GM18868 (cell line): Measurements from ENCODE around the gene IL17REL.

ENCODE experiments used
- ATAC-seq: cut with Tn5 transposase; IDR thresholded peaks from one replicate; pipeline ENCODE4 v1.9.1; 2021; ENCODE audit warnings: mild to moderate bottlenecking, moderate library complexity; ENCODE audit not compliant: unreplicated experiment

The IL17REL gene

DNA sequence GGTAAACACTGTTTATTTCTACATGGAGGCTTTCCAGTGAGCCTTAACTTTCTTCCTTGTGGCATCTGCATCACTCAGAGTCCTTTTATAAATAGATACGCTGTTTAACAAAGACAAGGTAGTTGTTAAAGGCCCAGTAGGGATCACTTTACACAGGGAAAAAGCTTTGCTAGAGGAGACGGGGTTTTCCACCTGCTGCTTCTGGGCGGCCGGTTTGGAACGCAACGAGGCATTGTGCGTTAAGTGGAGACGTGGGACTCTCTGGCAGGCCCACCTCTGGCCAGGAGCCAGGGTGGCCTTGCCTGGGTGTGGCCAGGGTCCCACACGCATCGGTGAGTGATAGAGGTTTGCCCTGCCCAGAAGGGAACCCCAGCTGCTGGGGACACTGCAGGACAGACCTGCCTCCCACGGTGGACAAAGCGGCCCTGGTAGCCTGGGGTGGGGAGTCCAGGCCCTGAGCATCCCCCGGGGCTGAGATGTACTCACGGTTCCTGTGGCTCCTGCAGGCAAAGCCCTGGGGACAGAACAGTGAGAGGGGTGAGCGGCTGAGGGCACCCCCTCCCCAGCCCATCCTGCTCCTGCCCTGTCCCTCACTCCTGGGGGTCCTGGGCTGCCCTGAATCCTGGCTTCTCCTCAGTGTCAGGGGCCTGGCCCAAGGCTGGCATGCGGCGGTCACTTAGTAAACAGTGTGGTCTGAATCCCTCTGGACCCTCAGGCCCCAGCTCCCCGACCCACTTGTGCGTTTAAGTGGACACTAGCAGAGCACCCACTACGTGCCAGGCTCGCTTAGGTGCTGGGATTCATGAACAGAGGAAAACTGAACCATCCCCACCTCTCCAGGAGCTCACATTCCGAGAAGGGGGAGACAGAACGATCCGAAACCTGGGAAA lies 4.2 kb downstream of the IL17REL start:
- ATAC-seq: no peak

DNA sequence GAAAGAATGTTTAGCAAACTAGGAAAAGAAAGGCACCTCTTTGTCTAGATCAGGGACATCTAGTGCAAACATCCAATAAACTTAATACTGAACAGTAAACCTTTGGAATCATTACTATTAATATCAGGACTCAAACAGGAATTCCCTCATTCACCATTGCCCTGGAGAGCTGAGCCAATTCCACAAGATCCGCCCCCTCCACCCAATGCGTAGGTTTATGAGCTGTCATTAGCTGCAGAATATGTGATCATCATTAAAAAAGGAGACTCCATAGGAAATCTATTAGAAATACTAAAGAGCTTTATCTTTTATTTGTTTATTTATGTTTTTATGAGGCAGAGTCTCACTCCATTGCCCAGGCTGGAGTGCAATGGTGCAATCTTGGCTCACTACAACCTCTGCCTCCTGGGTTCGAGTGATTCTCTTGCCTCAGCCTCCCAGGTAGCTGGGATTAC lies 5.5 kb downstream of the IL17REL start:
- no peak for ATAC-seq

DNA sequence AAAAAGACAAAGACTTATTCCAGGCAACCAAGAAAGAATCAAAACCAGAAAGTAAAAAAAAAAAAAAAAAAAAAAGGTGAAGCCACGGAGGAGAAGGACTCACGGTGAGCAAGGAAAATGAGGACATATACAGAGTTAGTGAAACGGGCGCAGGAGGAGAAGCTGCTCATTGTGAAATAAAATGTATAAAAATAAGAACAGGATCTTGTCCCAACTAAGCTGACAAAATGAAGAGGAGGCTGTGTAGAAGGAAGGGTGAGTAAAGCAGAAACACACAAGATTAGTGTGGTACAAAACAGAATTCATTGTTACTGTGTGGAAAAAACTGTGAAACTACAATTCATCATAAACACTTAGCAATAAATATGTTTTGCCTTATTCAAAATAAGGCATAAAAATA lies 7.6 kb downstream of the IL17REL start:
- no peak for ATAC-seq

DNA sequence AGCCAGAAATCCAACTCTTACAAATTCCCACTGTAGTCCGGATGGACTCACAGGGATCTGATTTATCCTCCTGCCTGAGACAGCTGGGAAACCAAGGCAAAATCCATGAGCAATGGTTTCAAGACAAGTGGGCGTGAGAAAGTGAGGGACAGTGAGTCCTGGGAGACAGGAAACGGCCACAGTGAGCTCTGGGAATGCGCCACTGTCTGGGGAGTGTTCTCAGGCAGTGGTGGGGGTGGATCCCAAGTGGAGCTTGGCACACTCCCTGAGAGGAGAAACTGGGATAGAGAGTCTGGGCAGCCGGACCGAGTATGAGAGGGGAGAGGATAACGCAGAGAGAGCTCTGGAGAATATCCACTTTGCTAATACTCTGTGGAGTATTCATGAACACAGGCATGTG lies 9.8 kb downstream of the IL17REL start:
- no peak for ATAC-seq

DNA sequence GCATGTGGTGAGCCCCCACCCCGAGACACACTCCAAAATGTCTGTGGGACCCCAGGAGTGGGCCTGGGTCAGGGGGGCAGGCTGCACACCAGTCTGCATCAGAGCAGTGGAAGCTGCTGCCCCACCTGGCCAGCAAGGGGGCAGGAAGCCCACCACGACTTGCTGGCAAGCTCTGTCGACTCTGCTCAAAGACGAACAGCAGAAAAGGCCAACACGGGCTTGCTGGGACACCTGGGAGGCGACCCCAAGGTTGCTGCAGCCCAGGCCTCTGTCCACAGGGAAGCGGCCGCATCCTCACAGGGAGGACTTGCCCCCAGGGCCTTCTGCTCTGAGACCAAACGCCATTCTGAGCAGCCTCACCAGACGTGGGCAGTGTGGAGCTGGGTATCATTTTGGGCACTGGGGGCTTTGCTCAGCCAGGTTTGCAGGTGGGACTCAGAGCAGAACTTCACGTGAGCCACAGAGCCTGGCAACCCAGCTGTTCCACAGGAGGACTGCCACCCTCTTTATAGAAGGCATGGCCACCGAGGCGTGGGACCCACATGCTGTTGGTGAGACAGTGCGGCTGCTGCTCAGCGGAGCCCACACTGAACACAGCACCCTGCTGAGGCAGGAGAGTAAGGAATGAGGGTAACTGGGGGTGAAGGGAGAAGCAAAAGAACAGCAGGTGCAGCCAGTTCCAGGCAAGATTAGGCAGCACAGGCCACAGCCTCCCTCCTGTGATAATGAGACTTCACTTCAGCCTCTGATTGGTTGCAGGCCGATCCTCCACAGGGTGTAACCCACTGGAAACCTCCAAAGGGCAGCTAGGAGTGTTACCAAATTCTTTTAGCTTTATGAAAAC lies 11.0 kb downstream of the IL17REL start:
- ATAC-seq: no peak

DNA sequence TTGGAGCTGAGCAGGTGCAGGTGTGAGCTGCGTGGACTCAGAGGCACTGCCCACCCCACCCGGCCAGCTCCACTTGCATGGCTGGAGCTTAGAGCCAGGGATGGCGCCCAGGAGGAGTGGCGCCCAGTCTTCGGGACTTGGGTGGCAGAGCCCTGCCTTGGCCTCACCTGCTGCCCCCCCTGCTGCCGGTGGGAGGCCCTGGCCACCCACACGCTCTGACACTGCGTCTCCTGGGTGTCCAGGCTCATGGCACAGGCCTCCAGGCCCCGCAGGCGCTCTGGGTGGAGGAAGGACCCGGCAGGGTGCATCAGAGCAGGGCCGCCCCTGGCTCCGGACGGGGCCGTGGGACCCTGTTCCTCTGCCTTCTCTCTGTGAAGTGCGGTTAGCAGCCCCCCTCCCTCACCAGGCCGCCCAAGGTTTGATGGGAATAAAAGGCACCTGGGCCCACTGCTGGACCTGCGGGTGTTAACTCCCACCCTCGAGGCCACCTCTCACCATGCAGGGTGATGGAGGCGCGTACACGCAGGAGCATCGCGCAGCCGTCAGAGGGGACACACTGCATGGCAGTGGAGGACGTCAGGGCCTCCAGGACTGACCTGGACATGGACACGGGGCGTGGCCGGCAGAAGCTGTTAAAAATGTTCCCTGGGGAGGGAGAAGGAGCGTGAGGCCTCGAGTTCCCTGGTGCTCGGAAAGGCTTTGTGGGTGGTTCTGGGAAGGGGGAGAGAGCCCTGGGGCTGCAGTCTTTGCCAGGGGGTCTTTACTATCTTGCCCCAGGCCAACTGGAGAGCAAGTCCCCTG lies 11.8 kb downstream of the IL17REL start:
- no peak for ATAC-seq

DNA sequence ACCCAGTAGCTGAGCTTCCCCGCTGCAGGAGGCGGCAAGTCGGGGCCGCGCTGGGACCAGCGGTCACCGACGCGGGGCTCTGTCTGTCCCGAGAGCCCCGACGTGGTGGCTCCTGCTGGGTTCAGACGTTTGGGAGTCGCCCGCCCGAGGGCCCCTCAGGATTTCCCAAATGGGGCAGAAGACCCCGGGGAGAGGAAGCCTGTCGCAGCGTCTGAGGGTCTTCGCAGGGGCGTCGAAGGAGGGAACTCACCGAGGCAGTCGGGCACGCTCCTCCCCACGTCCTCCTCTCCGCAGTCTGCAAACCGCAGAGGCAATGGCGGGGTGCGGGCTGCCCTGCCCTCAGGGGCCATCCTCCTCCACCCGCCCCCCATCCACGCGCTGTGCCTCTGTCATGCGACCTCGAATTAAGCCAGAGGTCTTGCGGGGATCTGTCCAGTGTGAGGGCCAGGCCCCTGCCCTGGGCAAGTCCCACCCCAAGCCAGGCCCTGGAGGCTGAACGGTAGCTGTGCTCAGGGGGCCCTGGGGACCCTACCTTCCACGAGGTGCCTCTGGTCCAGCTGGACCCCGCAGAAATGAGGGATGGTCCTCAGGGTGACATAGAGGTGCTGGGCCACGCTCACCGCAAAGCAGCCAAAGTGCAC lies 12.5 kb downstream of the IL17REL start:
- ATAC-seq: no peak

DNA sequence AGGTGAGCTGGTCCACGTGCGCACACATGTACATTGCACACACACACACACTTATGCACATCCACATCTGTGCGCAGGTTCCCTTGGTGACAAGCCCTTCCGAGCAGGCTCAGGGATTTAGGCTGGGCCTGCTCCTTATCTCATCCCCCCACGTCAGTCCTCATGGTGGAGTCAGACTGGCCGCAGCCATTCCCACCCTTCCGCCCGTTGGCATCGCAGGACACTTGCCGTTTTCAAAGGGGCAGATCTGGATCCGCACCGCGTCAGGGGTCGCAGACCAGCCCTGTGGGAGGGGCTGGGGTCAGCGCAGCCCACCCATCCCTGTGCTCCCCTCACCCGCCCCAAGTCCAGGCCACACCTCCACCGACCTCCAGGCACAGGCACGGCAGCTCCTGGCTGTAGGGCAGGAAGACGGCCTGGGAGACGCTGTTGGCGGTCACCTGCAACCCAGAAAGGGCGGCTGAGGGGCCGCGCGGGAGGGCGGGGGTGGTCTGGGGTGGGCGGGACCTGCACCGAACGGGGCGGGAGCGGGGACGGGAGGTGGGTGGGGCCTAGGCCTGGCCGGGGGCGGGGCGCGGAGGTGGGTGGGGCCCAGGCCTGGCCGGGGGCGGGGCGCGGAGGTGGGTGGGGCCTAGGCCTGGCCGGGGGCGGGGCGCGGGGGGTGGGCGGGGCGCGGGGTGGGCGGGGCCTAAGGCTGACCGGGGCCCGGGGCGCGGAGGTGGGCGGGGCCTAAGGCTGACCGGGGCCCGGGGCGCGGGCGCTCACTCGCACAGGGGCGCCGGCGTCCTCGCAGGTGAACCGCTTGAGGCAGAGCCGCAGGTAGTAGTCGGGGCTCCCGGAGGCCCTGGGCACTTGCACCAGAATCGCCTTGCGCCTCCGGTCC lies 13.3 kb downstream of the IL17REL start:
- no peak for ATAC-seq

DNA sequence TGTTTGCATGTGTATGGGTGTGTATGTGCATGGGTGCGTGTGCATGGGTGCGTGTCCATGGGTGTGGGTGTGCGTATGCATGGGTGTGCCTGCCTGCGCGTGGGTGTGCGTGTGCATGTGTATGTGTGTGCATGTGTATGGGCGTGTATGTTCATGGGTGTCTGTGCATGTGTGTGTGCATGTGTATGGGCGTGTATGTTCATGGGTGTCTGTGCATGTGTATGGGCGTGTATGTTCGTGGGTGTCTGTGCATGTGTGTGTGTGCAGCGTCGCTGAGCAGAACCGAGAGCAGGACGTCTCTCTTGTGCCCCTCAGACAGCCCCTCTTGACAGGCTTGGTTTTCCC lies 13.9 kb downstream of the IL17REL start:
- no peak for ATAC-seq

DNA sequence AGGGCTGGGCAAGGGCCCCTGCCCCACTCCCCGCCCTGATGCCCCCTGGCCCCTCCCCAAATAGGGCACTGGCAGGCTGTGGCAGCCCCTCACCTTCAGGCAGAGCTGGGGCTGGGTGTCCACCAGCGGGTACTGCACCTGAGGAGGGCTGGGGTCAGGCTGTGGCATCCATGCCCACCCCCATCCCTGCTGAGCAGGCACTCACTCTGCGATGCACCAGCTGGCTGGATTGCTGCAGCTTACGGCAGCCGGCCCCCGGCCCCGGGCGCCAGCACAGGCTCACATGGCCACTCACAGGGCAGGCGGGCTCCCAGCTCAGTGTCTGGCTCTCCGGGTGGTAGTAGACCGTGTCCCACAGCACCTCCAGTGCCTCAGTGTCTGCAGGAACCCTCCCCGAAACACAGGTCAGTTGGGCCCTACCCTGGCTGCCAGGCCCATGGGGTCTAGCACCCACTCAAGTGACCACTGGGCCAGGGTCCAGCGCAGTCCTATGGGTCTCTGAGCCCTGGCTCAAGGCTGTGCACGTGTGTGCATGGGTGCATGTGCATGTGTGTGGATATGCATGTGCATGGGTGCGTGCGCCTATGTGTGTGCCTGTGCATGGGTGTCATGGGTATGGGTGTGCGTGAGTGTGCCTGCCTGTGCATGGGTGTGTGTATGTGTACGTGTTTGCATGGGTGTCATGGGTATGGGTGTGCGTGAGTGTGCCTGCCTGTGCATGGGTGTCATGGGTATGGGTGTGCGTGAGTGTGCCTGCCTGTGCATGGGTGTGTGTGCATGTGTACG lies 14.4 kb downstream of the IL17REL start:
- no peak for ATAC-seq

DNA sequence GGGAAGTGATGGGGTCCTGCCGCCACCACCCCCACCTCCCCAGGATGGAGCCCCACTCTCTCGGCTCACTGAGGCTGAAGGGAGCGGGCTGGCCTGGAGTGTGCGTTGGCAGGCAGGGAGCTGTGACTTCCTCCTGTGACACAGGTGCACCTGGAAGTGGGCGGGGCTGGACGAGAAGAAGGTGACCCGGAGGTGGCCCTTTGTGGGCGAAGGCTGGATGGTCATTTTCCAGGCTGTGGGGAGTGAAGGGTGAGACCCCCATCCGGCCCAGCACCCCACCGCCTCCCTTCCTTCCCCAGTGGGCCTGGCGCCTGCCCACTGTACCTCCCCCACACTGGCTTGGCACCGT lies 15.3 kb downstream of the IL17REL start:
- ATAC-seq: no peak

DNA sequence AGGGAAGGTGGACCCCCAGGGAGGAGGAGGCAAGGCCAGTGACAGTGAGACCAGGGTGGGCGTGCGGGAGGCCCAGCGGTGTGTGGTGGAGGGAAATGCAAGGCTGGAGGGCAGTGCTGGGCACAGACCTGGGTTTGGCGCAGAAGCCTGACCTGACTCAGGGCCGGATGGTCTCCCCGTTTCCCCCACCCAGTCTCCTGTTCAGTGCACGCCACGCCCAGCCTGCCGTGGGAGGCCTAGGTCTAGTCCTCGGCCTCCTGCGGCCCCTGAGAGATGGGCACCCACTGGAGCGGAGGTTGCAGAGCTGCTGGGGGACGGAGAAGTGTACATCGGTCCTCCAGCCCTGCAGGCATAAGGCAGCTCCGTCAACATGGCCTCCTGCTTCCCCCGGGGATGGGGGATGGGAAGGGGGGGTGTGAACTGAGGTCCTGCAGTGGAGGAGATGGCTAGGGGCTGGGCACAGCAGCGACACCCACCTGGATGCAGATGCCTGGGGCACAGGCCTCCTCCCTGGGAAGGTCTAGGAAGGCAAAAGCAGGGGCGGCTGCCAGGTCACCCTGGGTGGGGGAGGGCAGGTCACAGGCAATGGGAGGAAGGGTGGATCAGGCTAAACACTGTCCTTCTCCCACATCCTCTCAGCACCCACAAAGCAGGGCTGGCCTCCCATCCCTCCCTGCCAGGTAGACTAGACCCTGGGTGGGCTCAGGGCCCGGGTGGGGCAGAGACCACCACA lies 15.9 kb downstream of the IL17REL start:
- ATAC-seq: no peak

DNA sequence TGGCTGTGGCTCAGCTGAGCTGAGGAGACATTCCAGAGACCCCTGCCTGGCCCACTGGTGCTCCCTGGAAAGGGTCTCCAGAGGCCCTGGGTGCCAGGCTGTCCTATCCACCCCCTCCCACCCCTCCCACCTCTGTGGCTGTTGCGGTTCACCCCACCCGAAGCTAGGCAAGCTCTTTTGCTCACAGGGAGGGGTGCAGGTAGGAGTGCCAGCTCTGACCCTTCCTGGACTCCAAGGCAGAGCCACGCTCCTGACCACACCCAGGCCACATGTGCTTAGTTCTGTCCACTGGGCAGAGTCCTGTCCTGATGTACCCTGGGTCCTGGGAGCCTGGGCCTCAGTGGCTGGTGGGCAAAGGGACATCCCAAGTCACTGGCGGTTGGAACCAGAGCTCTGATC lies 16.4 kb downstream of the IL17REL start:
- no peak for ATAC-seq

DNA sequence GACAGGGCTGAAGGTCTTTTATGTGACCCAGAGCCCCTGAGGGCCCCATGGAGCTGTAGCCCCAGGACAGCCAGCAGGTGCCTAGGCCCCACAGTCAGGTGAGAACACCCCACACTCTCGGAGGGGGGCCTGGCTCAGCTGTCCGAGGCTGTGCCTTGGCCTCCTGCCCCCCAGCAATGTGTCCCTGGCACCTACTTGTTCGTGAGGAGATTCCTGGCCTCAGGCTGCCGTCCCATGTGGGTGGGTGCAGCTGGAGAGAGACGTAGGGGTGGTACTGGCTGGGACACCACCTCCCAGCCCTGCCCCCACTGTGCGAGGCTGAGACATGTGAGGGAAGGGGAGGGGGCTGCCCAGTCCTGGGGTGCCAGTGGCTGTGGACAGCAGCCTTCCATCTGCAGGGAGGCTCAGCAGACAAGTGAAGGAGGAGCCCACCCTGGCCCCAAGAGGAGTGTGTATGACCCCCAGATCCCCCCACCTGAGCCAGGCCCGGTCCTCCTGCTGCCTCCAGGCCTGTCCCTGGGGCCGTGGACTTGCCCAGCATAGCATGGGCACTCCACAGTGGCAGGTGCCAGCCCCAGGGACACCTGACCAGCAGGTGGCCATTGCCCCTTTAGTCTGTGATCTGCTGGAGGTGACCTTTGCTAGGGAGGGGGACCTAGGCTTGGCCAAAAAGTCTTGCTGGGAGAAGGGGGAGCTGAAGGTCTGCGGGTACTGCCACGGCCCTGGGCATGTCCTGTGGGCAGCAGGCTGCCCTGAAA lies 17.0 kb downstream of the IL17REL start:
- ATAC-seq: no peak

DNA sequence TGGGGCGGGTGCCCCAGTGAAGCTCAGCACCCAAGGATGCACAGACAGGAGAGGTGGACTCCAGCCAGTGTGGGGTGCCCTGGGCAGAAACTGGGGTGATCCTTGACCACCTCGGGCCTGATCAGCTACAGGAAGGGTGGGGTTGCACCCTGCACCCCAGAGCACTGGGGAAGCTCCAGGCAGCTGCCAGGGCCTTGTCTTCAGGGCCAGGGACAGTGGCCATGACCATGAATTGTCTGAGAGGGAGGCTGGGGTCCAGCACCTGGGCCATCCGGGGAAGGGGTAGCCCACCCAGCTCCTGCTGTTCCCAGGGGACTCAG lies 17.6 kb downstream of the IL17REL start:
- no peak for ATAC-seq

DNA sequence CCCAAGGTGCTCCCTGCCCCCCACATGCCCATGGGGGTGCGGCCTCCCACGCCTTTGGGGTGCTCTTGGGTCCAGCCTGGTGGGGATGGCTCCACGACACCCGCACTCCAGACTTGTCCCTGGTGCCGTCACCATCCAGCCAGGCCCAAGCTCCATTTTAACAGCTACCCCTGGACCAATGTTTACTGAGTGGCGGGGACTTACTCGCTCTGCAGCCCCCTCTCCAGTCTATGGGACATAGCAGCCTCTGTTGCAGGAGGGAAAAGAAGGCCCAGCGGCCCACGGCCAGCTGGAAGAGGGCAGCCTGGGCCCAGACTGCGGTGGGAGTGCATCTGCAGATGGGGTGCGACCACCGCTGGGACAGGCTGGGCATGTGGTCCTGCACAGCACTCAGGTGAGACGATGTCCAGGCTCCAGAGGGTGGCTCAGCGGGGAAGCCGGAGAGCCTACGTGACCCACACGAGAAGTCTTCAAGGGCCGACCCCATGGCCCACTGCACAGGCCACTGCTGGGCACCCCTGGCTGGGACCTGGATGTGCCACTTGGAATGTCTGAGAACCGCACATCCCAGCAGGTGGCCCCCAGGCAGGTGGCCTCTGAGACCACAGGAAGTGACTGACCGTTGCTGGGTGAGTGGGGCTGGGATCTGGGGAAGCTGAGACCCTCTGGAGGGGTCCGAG lies 18.1 kb downstream of the IL17REL start:
- ATAC-seq: no peak

DNA sequence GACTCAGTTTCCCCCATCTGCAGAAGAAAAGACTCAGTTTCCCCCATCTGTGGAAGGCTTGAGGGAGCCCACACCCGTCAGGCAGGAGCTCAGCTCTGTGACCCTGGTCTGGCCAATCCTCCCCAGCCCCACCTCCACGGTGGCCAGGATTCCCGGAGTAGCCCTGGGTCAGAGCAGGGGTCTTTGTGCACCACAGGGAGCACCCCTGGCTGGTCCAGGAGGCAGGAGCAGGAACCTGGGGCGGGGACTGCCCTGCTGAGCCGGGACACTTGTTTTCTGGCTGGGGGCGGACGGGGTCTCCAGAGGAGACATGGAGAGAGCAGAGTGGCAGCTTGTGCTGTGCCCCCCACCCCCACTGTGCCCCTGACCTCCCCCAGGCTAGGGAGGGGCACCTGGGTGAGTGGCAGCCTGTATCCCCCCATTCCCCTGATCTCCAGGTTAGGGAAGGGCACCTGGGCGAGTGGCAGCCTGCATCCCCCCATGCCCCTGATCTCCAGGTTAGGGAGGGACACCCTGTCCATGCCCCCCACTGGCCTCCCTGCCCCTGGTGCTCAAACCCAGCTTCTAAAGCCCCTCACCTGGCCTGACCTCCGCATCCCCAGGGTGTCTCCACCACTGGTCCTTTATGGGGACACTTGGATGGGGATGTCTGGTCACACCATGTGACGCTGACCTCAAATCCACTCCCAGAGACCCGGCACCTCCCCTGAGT lies 18.8 kb downstream of the IL17REL start:
- no peak for ATAC-seq
